Kidney epithelial cell (primary cell): Measurements from ENCODE around the gene PRKCA. TPM values are rescaled to one million over a fixed set of nuclear protein-coding genes. Genes with fewer than 3 reads are reported as not detected.

Experiments
- DNase-seq: peaks from one replicate; pipeline ENCODE4 v3.0.0-alpha.2; 2010; ENCODE audit warnings: low read depth
- H3K27me3 ChIP-seq: 2 replicates; pipeline ENCODE4 v1.6.0; 2011; ENCODE audit warnings: low read length; ENCODE audit not compliant: control insufficient read depth, insufficient read depth
- H3K36me3 ChIP-seq: 2 replicates; pipeline ENCODE4 v1.5.1; 2011; ENCODE audit warnings: low read length; ENCODE audit not compliant: control insufficient read depth, insufficient read depth
- H3K4me3 ChIP-seq: 2 replicates; pipeline ENCODE4 v1.5.1; 2011; ENCODE audit warnings: low read depth, mild to moderate bottlenecking, control low read depth, low read length
- CTCF ChIP-seq: IDR thresholded peaks from 2 replicates; pipeline ENCODE4 v1.5.1; 2011; ENCODE audit warnings: mild to moderate bottlenecking, moderate library complexity, low read length, control low read depth, inconsistent platforms; ENCODE audit not compliant: insufficient read depth, poor library complexity, severe bottlenecking
- total RNA-seq: library from RNA; depleted of rRNA; stranded (reverse); fragments of >200 nt; gene quantifications from 2 replicates; pipeline ENCODE4 v1.2.3, GENCODE V29; 2015

Gene PRKCA
- total RNA-seq, 1 donor from 2014 or later, result 5.7 TPM

GRCh38 chr17:66367107-66367506 lies 64.7 kb downstream of the PRKCA start:
- no peaks in the 10 kb centered on the region for H3K36me3 ChIP-seq
- no peaks in the 10 kb centered on the region for H3K27me3 ChIP-seq
- TF ChIP-seq CTCF, result no peak
- DNase-seq, result no peak
- H3K4me3 ChIP-seq, result no peak overlapping the region

- no peak for TF ChIP-seq CTCF
- DNase-seq, result no peak
- Histone ChIP-seq H3K36me3 (no peaks in the 10 kb centered on the region), H3K27me3 (no peaks in the 10 kb centered on the region), H3K4me3 (no peak overlapping the region)
Observed at GRCh38 chr17:66369830-66370229, 67.4 kb downstream of the PRKCA start.

- H3K4me3 ChIP-seq, result no peak overlapping the region
- H3K27me3 ChIP-seq, result no peaks in the 10 kb centered on the region
- no peaks in the 10 kb centered on the region for H3K36me3 ChIP-seq
- DNase-seq, result no peak
- no peak for TF ChIP-seq CTCF
Observed at GRCh38 chr17:66371561-66371960, 69.1 kb downstream of the PRKCA start.

DNA sequence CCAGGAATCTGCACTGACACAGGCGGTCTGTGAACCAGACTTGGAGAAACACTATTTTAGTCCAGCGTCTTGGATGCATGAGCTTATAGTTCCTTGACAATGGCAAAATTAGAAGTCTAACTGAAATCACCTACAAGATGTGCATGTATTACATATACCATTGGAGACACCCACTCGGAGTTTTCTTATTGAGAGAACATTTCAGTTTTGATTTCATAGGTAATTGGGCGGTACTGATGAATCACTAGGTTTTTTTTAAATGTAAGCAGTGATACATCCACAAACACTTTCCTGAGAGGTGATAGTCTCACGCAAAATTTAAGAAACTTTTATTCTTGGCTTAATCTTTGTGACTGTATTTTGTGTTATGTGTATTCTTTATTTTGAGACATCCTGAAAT lies 69.8 kb downstream of the PRKCA start:
- no peak for TF ChIP-seq CTCF
- Histone ChIP-seq H3K27me3 (no peaks in the 10 kb centered on the region), H3K4me3 (no peak overlapping the region), H3K36me3 (no peaks in the 10 kb centered on the region)
- no peak for DNase-seq

- no peak for DNase-seq
- H3K36me3 ChIP-seq, result no peaks in the 10 kb centered on the region
- H3K27me3 ChIP-seq, result no peaks in the 10 kb centered on the region
- no peak overlapping the region for H3K4me3 ChIP-seq
- no peak for TF ChIP-seq CTCF
Observed at GRCh38 chr17:66373079-66373478, 70.7 kb downstream of the PRKCA start.

- H3K27me3 ChIP-seq, result no peaks in the 10 kb centered on the region
- no peak for DNase-seq
- no peak for TF ChIP-seq CTCF
- no peak overlapping the region for H3K4me3 ChIP-seq
- H3K36me3 ChIP-seq, result no peaks in the 10 kb centered on the region
Observed at GRCh38 chr17:66373944-66374817, 71.8 kb downstream of the PRKCA start.
